Spleen (tissue), 11 donors: ENCODE data around the gene NFIA. TPM values are rescaled to one million over a fixed set of nuclear protein-coding genes. Genes with fewer than 3 reads are reported as not detected.
A peak's percentile ranks its signal among the peaks of the same experiment; 100 is the strongest.

Experiments
- DNase-seq: peaks from one replicate; pipeline ENCODE4 v3.0.0-alpha.2; 2020
- H3K27ac ChIP-seq, 8 donors: fragments of 200-600 bp; sonication (generic) in 7 of 8; 1 replicate in 4 of 8; 2 replicates in 4 of 8; pipeline versions ENCODE4 v1.5.0 to v1.8.0; 2016 to 2021; ENCODE audit warnings: inconsistent platforms in 4 of 8, mild to moderate bottlenecking in 4 of 8, moderate library complexity in 1 of 8
- H3K27me3 ChIP-seq, 7 donors: fragments of 200-600 bp; sonication (generic) in 6 of 7; replicated peaks in 1 of 7; 1 replicate in 4 of 7; 2 replicates in 3 of 7; pipeline versions ENCODE4 v1.5.0 to v1.8.0; 2016 to 2021; ENCODE audit warnings: inconsistent platforms in 3 of 7, mild to moderate bottlenecking in 1 of 7
- H3K36me3 ChIP-seq, 6 donors: fragments of 200-600 bp; sonication (generic) in 5 of 6; 1 replicate in 4 of 6; 2 replicates in 2 of 6; pipeline versions ENCODE4 v1.5.0 to v1.8.0; 2016 to 2021; ENCODE audit warnings: inconsistent platforms in 2 of 6
- H3K4me1 ChIP-seq, 6 donors: fragments of 200-600 bp; sonication (generic) in 5 of 6; 1 replicate in 3 of 6; 2 replicates in 3 of 6; pipeline versions ENCODE4 v1.5.0 to v1.8.0; 2016 to 2021; ENCODE audit warnings: inconsistent platforms in 3 of 6
- H3K4me3 ChIP-seq, 8 donors: fragments of 200-600 bp; sonication (generic) in 7 of 8; 1 replicate in 4 of 8; 2 replicates in 4 of 8; pipeline versions ENCODE4 v1.5.0 to v1.8.0; 2016 to 2021; ENCODE audit warnings: inconsistent platforms in 4 of 8, mild to moderate bottlenecking in 4 of 8, moderate library complexity in 2 of 8
- H3K9me3 ChIP-seq, 8 donors: fragments of 200-600 bp; sonication (generic) in 7 of 8; 1 replicate in 4 of 8; 2 replicates in 4 of 8; pipeline versions ENCODE4 v1.5.0 to v1.8.0; 2016 to 2021; ENCODE audit warnings: inconsistent platforms in 4 of 8
- POLR2A ChIP-seq, 3 donors: fragments of 450-650 bp; IDR thresholded peaks; one replicate each; pipeline ENCODE4 v1.5.1; 2017; ENCODE audit warnings: antibody characterized with exemption in 3 of 3, mild to moderate bottlenecking in 1 of 3
- POLR2AphosphoS5 ChIP-seq, 3 donors: sonication (generic); formaldehyde crosslinking; IDR thresholded peaks; one replicate each; pipeline ENCODE4 v1.5.1; 2017; ENCODE audit warnings: antibody characterized with exemption in 3 of 3
- WGBS, 5 donors: extraction: QIAGEN DNeasy Blood & Tissue Kit in 3 of 5; methylation state at CpG; one replicate each; pipeline versions ENCODE4 v1.1.5 to v1.1.7; 2013 to 2018; 5-methylcytosine and 5-hydroxymethylcytosine counted together
- intact Hi-C: fragments of 100-400 bp; cut with DNase I; formaldehyde crosslinking; loops from one replicate; pipeline ENCODE4 v1.15.0; 2023; ENCODE audit warnings: low total_unique reads
- polyA plus RNA-seq, 3 donors: library from polyadenylated mRNA; stranded (reverse); fragments of 200-250 nt; gene quantifications; one replicate each; pipeline ENCODE4 v1.2.1, GENCODE V29; 2013
- total RNA-seq, 7 donors: library from RNA; depleted of rRNA in 3 of 7; stranded (reverse); fragments of >200 nt in 3 of 7; fragmentation: NEBNext Ultra II Directional in 4 of 7; extraction: Animal tissue kit (Norgen Biotek cat#: 25700) in 4 of 7; gene quantifications; one replicate each; pipeline versions ENCODE4 v1.1.0 to v1.2.1, GENCODE V29; 2016 to 2021
- TF ChIP-seq, protein P1 (sequence below), 11 experiments: fragments of 200-600 bp in 7 of 11; fragments of 450-650 bp in 4 of 11; sonication (generic) in 4 of 11; IDR thresholded peaks in 8 of 11; conservative IDR thresholded peaks in 3 of 11; 1 replicate in 7 of 11; 2 replicates in 4 of 11; pipeline versions ENCODE4 v1.4.0 to v1.8.0; 2016 to 2021; ENCODE audit warnings: antibody characterized with exemption in 11 of 11, inconsistent platforms in 4 of 11, mild to moderate bottlenecking in 1 of 11
- donor health status: healthy with polysubstance abuse.
- donor health status: DM: no; HTN: no; CAD: no; lungs with moderate emphysema.
- donor health status: DM: no; HTN: no; CAD: no.
- donor health status: Bipolar disorder and iron deficiency.
- donor health status: healthy.
- donor health status: DM: no; HTN: no; CAD: no.
- donor health status: DM: yes; HTN: yes; CAD: no.

NFIA gene
- total and polyA plus RNA-seq, 10 donors: 3.1 to 76.8 (median 35.5) TPM

DNA sequence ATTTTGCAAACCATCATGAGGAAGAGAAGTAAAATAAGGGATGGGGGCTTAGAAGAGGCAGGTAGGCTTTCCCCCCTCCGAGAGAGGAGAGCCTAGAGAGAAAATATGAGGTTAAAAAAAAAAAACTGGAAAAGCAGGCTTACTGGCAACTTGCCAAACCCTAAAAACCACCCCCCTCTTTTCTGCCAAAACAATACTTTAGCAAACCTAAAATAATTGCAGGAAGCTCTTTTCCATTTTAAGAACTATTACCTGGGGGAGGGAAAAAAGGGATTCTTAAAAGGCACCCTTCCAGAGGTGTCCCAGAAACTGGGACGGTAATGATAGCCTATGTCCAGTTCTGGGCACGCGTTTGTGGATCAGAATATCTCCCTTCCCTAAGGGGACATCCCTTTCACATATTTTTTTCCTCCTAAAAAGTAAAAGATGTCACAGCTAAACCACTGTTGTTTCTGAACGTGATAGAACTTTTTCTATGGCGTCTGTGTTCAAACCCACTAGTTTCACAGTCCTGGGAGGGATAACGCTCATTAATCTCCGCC, 1.1 kb upstream of the NFIA start:
- no peaks in the 10 kb centered on the region for H3K9me3 ChIP-seq
- intact Hi-C loops: no loop called here
- 10 to 17% (median 11%) methylated on average over 8 of the region's 8 CpGs for WGBS, 5 donors
- no peak for DNase-seq
- H3K4me1 ChIP-seq: peaks cover 25 to 90% (median 55%) of the 10 kb centered on the region in 6 donors
- H3K4me3 ChIP-seq: peak overlapping the region; percentile 47 to 83 (median 70)
- peaks cover 0 to 54% (median 22%) of the 10 kb centered on the region in 7 donors for H3K27me3 ChIP-seq
- TF ChIP-seq POLR2AphosphoS5 (IDR thresholded peaks at IDR 0.05) (no peak), POLR2A (IDR thresholded peaks at IDR 0.05) (no peak)
- TF ChIP-seq, protein P1, sequence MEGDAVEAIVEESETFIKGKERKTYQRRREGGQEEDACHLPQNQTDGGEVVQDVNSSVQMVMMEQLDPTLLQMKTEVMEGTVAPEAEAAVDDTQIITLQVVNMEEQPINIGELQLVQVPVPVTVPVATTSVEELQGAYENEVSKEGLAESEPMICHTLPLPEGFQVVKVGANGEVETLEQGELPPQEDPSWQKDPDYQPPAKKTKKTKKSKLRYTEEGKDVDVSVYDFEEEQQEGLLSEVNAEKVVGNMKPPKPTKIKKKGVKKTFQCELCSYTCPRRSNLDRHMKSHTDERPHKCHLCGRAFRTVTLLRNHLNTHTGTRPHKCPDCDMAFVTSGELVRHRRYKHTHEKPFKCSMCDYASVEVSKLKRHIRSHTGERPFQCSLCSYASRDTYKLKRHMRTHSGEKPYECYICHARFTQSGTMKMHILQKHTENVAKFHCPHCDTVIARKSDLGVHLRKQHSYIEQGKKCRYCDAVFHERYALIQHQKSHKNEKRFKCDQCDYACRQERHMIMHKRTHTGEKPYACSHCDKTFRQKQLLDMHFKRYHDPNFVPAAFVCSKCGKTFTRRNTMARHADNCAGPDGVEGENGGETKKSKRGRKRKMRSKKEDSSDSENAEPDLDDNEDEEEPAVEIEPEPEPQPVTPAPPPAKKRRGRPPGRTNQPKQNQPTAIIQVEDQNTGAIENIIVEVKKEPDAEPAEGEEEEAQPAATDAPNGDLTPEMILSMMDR (IDR thresholded peaks at IDR 0.05 in 8 of 11, conservative IDR thresholded peaks at IDR 0.05 in 3 of 11): no peak
- peak overlapping the region; percentile 61 to 92 (median 90) for H3K27ac ChIP-seq
- H3K36me3 ChIP-seq: no peaks in the 10 kb centered on the region

DNA sequence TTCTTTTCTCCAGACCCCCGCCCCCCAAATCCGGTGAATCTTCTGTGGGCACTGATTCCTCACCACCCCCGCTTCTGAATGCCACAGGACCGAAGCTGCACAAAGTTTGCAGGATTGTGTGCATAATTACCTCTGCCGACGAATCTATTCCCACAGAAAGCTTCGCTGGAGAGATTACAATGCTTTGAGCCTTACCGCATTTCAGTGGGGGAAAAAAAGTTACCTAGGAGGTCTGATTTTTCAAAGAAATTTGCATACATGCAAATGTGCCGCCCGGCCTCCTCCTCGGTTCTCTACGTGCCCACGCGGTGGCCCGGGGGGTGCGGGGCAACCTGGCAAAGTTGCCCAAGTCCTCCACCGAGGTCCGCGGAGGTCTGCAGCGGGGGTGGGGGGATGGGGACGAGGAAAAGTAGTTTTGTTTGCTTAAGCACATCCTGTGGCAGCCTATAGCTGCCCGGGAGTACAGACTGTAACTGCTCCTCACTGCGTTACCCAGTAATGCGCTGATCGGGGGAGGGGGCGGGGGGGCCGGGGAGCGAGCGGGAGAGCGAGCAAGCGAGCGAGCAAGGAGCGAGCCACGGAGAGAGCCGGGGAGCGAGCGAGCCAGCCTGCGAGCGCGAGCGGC, 563 bp upstream of the NFIA start:
- TF ChIP-seq, protein P1 (IDR thresholded peaks at IDR 0.05 in 8 of 11, conservative IDR thresholded peaks at IDR 0.05 in 3 of 11): no peak
- TF ChIP-seq POLR2AphosphoS5 (IDR thresholded peaks at IDR 0.05) (peak in 1 of 3 donors; percentile 51), POLR2A (IDR thresholded peaks at IDR 0.05) (no peak)
- peaks cover 25 to 90% (median 53%) of the 10 kb centered on the region in 6 donors for H3K4me1 ChIP-seq
- DNase-seq: peak; percentile 89
- H3K36me3 ChIP-seq: no peaks in the 10 kb centered on the region
- intact Hi-C loops: no loop called here
- H3K27me3 ChIP-seq: peaks cover 0 to 54% (median 22%) of the 10 kb centered on the region in 7 donors
- H3K9me3 ChIP-seq: no peaks in the 10 kb centered on the region
- 0 to 2% (median 1%) methylated on average over 18 to 41 of the region's 41 CpGs for WGBS, 5 donors
- H3K27ac ChIP-seq: peak overlapping the region; percentile 61 to 92 (median 90)
- H3K4me3 ChIP-seq: peak overlapping the region; percentile 47 to 83 (median 70)

GRCh38 chr1:61083013-61083806, 849 bp downstream of the NFIA start:
- 0 to 3% (median 1%) methylated on average over 40 to 105 of the region's 105 CpGs for WGBS, 5 donors
- H3K4me3 ChIP-seq: peak overlapping the region; percentile 47 to 83 (median 70)
- H3K27ac ChIP-seq: peak overlapping the region; percentile 31 to 92 (median 90)
- peaks cover 0 to 54% (median 22%) of the 10 kb centered on the region in 7 donors for H3K27me3 ChIP-seq
- intact Hi-C loops: no loop called here
- peak; percentile 84 for DNase-seq
- H3K36me3 ChIP-seq: peaks cover 0 to 2% (median under 1%) of the 10 kb centered on the region in 6 donors
- H3K4me1 ChIP-seq: peaks cover 23 to 93% (median 50%) of the 10 kb centered on the region in 6 donors
- TF ChIP-seq POLR2A (IDR thresholded peaks at IDR 0.05) (no peak), POLR2AphosphoS5 (IDR thresholded peaks at IDR 0.05) (peak in 2 of 3 donors; percentile 21 to 32)
- TF ChIP-seq, protein P1 (IDR thresholded peaks at IDR 0.05 in 8 of 11, conservative IDR thresholded peaks at IDR 0.05 in 3 of 11): no peak
- H3K9me3 ChIP-seq: no peaks in the 10 kb centered on the region
